WTC11 (cell line): ENCODE results near the gene KATNBL1. TPM values are rescaled to one million over a fixed set of nuclear protein-coding genes. Genes with fewer than 3 reads are reported as not detected.

ENCODE experiments used
- ATAC-seq: fragments of 200-7000 bp; cut with Tn5 transposase; 2 replicates; pipeline ENCODE4 v1.10.0; 2021; ENCODE audit warnings: mild to moderate bottlenecking, moderate library complexity
- CTCF ChIA-PET: fragments of 300-600 bp; sonication (Branson Sonifier 250); formaldehyde crosslinking; loops from one replicate; lab custom pipeline; 2021; ENCODE audit warnings: antibody characterized with exemption; lab: Charles Lee
- POLR2A ChIA-PET: fragments of 350-600 bp; sonication (Branson Sonifier 250); formaldehyde crosslinking; loops from one replicate; lab custom pipeline; 2021; ENCODE audit warnings: antibody characterized with exemption; lab: Charles Lee
- DNase-seq: peaks from one replicate; pipeline ENCODE4 v3.0.0; 2021; ENCODE audit warnings: low spot score
- H3K27ac Mint-ChIP-seq: 2 replicates; pipeline ENCODE4 v1.8.0; 2021; ENCODE audit warnings: mixed read lengths
- H3K27me3 Mint-ChIP-seq: 2 replicates; pipeline ENCODE4 v1.8.0; 2021; ENCODE audit warnings: low read depth, mild to moderate bottlenecking, moderate library complexity, mixed read lengths
- H3K36me3 Mint-ChIP-seq: 2 replicates; pipeline ENCODE4 v1.8.0; 2021; ENCODE audit warnings: mixed read lengths
- H3K4me1 Mint-ChIP-seq: 2 replicates; pipeline ENCODE4 v1.8.0; 2022; ENCODE audit warnings: mixed read lengths
- H3K4me3 Mint-ChIP-seq: 2 replicates; pipeline ENCODE4 v1.8.0; 2021; ENCODE audit warnings: mild to moderate bottlenecking, moderate library complexity, mixed read lengths
- H3K9me3 Mint-ChIP-seq: 2 replicates; pipeline ENCODE4 v1.8.0; 2021; ENCODE audit warnings: mixed read lengths
- EMX1 ChIP-seq: fragments of 250-450 bp; sonication (Bioruptor Pico); IDR thresholded peaks from 2 replicates; pipeline ENCODE4 v1.8.0; 2021; ENCODE audit warnings: mild to moderate bottlenecking
- GABPB1 ChIP-seq: sonication (generic); formaldehyde crosslinking; IDR thresholded peaks from 2 replicates; pipeline ENCODE4 v1.8.1; 2023; ENCODE audit warnings: mild to moderate bottlenecking, missing genetic modification reagents
- JUN ChIP-seq: sonication (generic); formaldehyde crosslinking; IDR thresholded peaks from 2 replicates; pipeline ENCODE4 v1.8.0; 2023; ENCODE audit warnings: mild to moderate bottlenecking, missing genetic modification reagents
- NFYB ChIP-seq: sonication (generic); formaldehyde crosslinking; conservative IDR thresholded peaks from 2 replicates; pipeline ENCODE4 v1.8.0; 2022; ENCODE audit warnings: low read depth, missing genetic modification reagents
- NR1H2 ChIP-seq: sonication (generic); formaldehyde crosslinking; IDR thresholded peaks from 2 replicates; pipeline ENCODE4 v1.9.0; 2021; ENCODE audit warnings: mild to moderate bottlenecking, moderate library complexity, missing genetic modification reagents
- PREB ChIP-seq: sonication (generic); formaldehyde crosslinking; IDR thresholded peaks from 2 replicates; pipeline ENCODE4 v1.8.1; 2022; ENCODE audit warnings: mild to moderate bottlenecking, missing genetic modification reagents, moderate library complexity, borderline replicate concordance
- SOX15 ChIP-seq: fragments of 250-450 bp; sonication (Bioruptor Pico); IDR thresholded peaks from 2 replicates; pipeline ENCODE4 v1.9.0; 2021; ENCODE audit warnings: mild to moderate bottlenecking
- ZBTB21 ChIP-seq: sonication (generic); formaldehyde crosslinking; IDR thresholded peaks from 2 replicates; pipeline ENCODE4 v1.8.1; 2023; ENCODE audit warnings: mild to moderate bottlenecking, missing genetic modification reagents, borderline replicate concordance
- ZMAT4 ChIP-seq: fragments of 250-450 bp; sonication (Bioruptor Pico); IDR thresholded peaks from 2 replicates; pipeline ENCODE4 v1.9.0; 2021; ENCODE audit warnings: mild to moderate bottlenecking
- ZNF263 ChIP-seq: sonication (generic); formaldehyde crosslinking; IDR thresholded peaks from 2 replicates; pipeline ENCODE4 v1.8.1; 2022; ENCODE audit warnings: low read depth, mild to moderate bottlenecking, moderate library complexity, missing genetic modification reagents
- ZNF317 ChIP-seq: sonication (generic); formaldehyde crosslinking; IDR thresholded peaks from 2 replicates; pipeline ENCODE4 v1.8.1; 2023; ENCODE audit warnings: low read depth, mild to moderate bottlenecking, moderate library complexity, missing genetic modification reagents, borderline replicate concordance
- ZNF416 ChIP-seq: fragments of 250-450 bp; sonication (Bioruptor Pico); IDR thresholded peaks from 2 replicates; pipeline ENCODE4 v1.9.0; 2021; ENCODE audit warnings: mild to moderate bottlenecking, inconsistent platforms
- ZNF425 ChIP-seq: fragments of 250-450 bp; sonication (Bioruptor Pico); conservative IDR thresholded peaks from 2 replicates; pipeline ENCODE4 v1.9.0; 2021; ENCODE audit warnings: mild to moderate bottlenecking
- total RNA-seq: library from RNA; stranded (reverse); gene quantifications from 3 replicates; pipeline ENCODE4 v1.2.3, GENCODE V29; 2021
- TF ChIP-seq, protein P1 (sequence below): sonication (generic); formaldehyde crosslinking; IDR thresholded peaks from 2 replicates; pipeline ENCODE4 v1.8.1; 2022; ENCODE audit warnings: missing genetic modification reagents, borderline replicate concordance
- TF ChIP-seq, protein P2 (sequence below): sonication (generic); formaldehyde crosslinking; IDR thresholded peaks from 2 replicates; pipeline ENCODE4 v1.8.0; 2022; ENCODE audit warnings: mild to moderate bottlenecking, missing genetic modification reagents
- TF ChIP-seq, protein P3 (sequence below): sonication (generic); formaldehyde crosslinking; IDR thresholded peaks from 2 replicates; pipeline ENCODE4 v1.8.1; 2023; ENCODE audit warnings: mild to moderate bottlenecking, missing genetic modification reagents, borderline replicate concordance
- TF ChIP-seq, protein P4 (sequence below): fragments of 250-450 bp; sonication (Bioruptor Pico); IDR thresholded peaks from 2 replicates; pipeline ENCODE4 v1.9.0; 2021; ENCODE audit warnings: mild to moderate bottlenecking, borderline replicate concordance

KATNBL1 gene
- total RNA-seq, 1 experiment from 2014 or later: 45.8 TPM

GRCh38 chr15:34155859-34156258 lies 54.0 kb downstream of the KATNBL1 start:
- TF ChIP-seq, protein P1, sequence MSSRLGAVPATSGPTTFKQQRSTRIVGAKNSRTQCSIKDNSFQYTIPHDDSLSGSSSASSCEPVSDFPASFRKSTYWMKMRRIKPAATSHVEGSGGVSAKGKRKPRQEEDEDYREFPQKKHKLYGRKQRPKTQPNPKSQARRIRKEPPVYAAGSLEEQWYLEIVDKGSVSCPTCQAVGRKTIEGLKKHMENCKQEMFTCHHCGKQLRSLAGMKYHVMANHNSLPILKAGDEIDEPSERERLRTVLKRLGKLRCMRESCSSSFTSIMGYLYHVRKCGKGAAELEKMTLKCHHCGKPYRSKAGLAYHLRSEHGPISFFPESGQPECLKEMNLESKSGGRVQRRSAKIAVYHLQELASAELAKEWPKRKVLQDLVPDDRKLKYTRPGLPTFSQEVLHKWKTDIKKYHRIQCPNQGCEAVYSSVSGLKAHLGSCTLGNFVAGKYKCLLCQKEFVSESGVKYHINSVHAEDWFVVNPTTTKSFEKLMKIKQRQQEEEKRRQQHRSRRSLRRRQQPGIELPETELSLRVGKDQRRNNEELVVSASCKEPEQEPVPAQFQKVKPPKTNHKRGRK: no peak
- no peak for TF ChIP-seq PREB
- TF ChIP-seq ZNF263: no peak
- TF ChIP-seq ZNF317: no peak
- TF ChIP-seq ZBTB21 (CRISPR knock-in tag): no peak
- no peak for TF ChIP-seq ZNF425 (CRISPR knock-in tag)
- TF ChIP-seq, protein P2, sequence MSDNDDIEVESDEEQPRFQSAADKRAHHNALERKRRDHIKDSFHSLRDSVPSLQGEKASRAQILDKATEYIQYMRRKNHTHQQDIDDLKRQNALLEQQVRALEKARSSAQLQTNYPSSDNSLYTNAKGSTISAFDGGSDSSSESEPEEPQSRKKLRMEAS (CRISPR knock-in tag): no peak
- TF ChIP-seq NFYB (CRISPR knock-in tag): no peak
- TF ChIP-seq ZNF416 (CRISPR knock-in tag): no peak
- no peak for TF ChIP-seq NR1H2 (CRISPR knock-in tag)
- no peak for TF ChIP-seq JUN
- TF ChIP-seq, protein P3, sequence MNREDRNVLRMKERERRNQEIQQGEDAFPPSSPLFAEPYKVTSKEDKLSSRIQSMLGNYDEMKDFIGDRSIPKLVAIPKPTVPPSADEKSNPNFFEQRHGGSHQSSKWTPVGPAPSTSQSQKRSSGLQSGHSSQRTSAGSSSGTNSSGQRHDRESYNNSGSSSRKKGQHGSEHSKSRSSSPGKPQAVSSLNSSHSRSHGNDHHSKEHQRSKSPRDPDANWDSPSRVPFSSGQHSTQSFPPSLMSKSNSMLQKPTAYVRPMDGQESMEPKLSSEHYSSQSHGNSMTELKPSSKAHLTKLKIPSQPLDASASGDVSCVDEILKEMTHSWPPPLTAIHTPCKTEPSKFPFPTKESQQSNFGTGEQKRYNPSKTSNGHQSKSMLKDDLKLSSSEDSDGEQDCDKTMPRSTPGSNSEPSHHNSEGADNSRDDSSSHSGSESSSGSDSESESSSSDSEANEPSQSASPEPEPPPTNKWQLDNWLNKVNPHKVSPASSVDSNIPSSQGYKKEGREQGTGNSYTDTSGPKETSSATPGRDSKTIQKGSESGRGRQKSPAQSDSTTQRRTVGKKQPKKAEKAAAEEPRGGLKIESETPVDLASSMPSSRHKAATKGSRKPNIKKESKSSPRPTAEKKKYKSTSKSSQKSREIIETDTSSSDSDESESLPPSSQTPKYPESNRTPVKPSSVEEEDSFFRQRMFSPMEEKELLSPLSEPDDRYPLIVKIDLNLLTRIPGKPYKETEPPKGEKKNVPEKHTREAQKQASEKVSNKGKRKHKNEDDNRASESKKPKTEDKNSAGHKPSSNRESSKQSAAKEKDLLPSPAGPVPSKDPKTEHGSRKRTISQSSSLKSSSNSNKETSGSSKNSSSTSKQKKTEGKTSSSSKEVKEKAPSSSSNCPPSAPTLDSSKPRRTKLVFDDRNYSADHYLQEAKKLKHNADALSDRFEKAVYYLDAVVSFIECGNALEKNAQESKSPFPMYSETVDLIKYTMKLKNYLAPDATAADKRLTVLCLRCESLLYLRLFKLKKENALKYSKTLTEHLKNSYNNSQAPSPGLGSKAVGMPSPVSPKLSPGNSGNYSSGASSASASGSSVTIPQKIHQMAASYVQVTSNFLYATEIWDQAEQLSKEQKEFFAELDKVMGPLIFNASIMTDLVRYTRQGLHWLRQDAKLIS (CRISPR knock-in tag): no peak
- no peak for TF ChIP-seq EMX1 (CRISPR knock-in tag)
- TF ChIP-seq GABPB1 (CRISPR knock-in tag): no peak
- no peak for TF ChIP-seq ZMAT4 (CRISPR knock-in tag)
- TF ChIP-seq, protein P4, sequence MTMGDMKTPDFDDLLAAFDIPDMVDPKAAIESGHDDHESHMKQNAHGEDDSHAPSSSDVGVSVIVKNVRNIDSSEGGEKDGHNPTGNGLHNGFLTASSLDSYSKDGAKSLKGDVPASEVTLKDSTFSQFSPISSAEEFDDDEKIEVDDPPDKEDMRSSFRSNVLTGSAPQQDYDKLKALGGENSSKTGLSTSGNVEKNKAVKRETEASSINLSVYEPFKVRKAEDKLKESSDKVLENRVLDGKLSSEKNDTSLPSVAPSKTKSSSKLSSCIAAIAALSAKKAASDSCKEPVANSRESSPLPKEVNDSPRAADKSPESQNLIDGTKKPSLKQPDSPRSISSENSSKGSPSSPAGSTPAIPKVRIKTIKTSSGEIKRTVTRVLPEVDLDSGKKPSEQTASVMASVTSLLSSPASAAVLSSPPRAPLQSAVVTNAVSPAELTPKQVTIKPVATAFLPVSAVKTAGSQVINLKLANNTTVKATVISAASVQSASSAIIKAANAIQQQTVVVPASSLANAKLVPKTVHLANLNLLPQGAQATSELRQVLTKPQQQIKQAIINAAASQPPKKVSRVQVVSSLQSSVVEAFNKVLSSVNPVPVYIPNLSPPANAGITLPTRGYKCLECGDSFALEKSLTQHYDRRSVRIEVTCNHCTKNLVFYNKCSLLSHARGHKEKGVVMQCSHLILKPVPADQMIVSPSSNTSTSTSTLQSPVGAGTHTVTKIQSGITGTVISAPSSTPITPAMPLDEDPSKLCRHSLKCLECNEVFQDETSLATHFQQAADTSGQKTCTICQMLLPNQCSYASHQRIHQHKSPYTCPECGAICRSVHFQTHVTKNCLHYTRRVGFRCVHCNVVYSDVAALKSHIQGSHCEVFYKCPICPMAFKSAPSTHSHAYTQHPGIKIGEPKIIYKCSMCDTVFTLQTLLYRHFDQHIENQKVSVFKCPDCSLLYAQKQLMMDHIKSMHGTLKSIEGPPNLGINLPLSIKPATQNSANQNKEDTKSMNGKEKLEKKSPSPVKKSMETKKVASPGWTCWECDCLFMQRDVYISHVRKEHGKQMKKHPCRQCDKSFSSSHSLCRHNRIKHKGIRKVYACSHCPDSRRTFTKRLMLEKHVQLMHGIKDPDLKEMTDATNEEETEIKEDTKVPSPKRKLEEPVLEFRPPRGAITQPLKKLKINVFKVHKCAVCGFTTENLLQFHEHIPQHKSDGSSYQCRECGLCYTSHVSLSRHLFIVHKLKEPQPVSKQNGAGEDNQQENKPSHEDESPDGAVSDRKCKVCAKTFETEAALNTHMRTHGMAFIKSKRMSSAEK (CRISPR knock-in tag): no peak
- no peak for TF ChIP-seq SOX15 (CRISPR knock-in tag)
- TF ChIP-seq, all 79 proteins: peak for 0
- DNase-seq (no peak), ATAC-seq (no peak)
- CTCF ChIA-PET: interaction anchor here (0.9 kb wide), 1 partner anchor 37 kb away, joined by 3 read pairs; no protein-coding TSS in a partner anchor
- Mint-ChIP-seq H3K36me3 (peaks cover 65% of the 10 kb centered on the region), H3K4me1 (peaks cover 10% of the 10 kb centered on the region), H3K9me3 (peaks cover 41% of the 10 kb centered on the region), H3K27me3 (peaks cover 2% of the 10 kb centered on the region; the same call in 1 of the 2 replicates), H3K27ac (no peak overlapping the region), H3K4me3 (no peak overlapping the region)
- POLR2A ChIA-PET: no interaction called here
